GM18526 (cell line): ENCODE measurements around the gene CSF3.

Source experiments
- POLR2A ChIP-seq: IDR thresholded peaks from 3 replicates; pipeline ENCODE4 v1.6.1; 2011; ENCODE audit not compliant: insufficient read length; ENCODE audit errors: extremely low read depth

Gene CSF3

GRCh38 chr17:39988206-39988810 lies 26.9 kb upstream of the CSF3 start:
- TF ChIP-seq POLR2A: no peak

- no peak for TF ChIP-seq POLR2A
Measured at GRCh38 chr17:39994448-39994847, 20.8 kb upstream of the CSF3 start.

GRCh38 chr17:39995438-39995837 lies 19.8 kb upstream of the CSF3 start:
- no peak for TF ChIP-seq POLR2A

GRCh38 chr17:39996162-39996561 lies 19.1 kb upstream of the CSF3 start:
- TF ChIP-seq POLR2A: no peak

GRCh38 chr17:39996800-39997199 lies 18.4 kb upstream of the CSF3 start:
- no peak for TF ChIP-seq POLR2A

- TF ChIP-seq POLR2A: no peak
Measured at GRCh38 chr17:39997543-39997942, 17.7 kb upstream of the CSF3 start.

GRCh38 chr17:39999067-39999466 lies 16.2 kb upstream of the CSF3 start:
- no peak for TF ChIP-seq POLR2A

- TF ChIP-seq POLR2A: no peak
Measured at GRCh38 chr17:40000161-40000560, 15.1 kb upstream of the CSF3 start.

- no peak for TF ChIP-seq POLR2A
Measured at GRCh38 chr17:40004072-40004471, 11.2 kb upstream of the CSF3 start.

- TF ChIP-seq POLR2A: no peak
Measured at GRCh38 chr17:40004712-40005111, 10.5 kb upstream of the CSF3 start.

- TF ChIP-seq POLR2A: no peak
Measured at GRCh38 chr17:40005520-40005919, 9.7 kb upstream of the CSF3 start.

GRCh38 chr17:40014375-40014980 lies 762 bp upstream of the CSF3 start:
- no peak for TF ChIP-seq POLR2A

GRCh38 chr17:40015998-40016985 lies 1.1 kb downstream of the CSF3 start:
- TF ChIP-seq POLR2A: no peak

GRCh38 chr17:40017422-40018080 lies 2.3 kb downstream of the CSF3 start:
- no peak for TF ChIP-seq POLR2A

- no peak for TF ChIP-seq POLR2A
Measured at GRCh38 chr17:40018211-40019121, 3.2 kb downstream of the CSF3 start.
